ENCODE data around the gene PSMA1.

Gene PSMA1

DNA sequence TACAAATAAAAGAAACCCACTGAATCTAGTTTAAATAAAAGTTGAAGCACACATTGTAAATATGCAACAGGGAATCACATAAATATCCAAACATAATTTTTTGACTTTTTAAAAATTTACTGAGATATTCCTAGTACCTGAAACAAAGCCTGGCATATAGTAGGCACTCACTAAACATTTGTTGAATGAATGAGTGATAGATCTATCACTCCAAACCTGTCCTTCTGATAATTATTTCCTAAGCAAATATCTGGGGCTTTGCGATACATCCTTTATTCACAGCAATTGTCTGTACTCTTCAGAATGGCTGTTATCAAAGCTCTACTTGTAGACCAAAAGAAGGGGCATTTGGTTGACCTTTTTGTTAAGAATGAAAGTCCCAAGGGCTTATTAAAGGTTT lies 2.6 kb upstream of the PSMA1 start:
- no peaks in the 10 kb centered on the region for H3K4me1 ChIP-seq (ENCODE audit: control insufficient read depth, insufficient read depth, low read length)
- ChIA-PET POLR2A (interaction anchor here (0.6 kb wide), 2 partner anchors 11 to 16 kb away, joined by 3 read pairs; no protein-coding TSS in a partner anchor), CTCF (interaction anchor here (1.0 kb wide), 1 partner anchor 387 kb away, joined by 3 read pairs; no protein-coding TSS in a partner anchor)
- H3K4me3 ChIP-seq (ENCODE audit: low read depth, low read length) = no peak overlapping the region
- H3K36me3 ChIP-seq (ENCODE audit: control insufficient read depth in 2 of 2, insufficient read depth in 1 of 2, low read length in 2 of 2) = peaks cover 8 to 14% of the 10 kb centered on the region in 2 experiments; a peak in 2 of 3 replicates
- H3K27ac ChIP-seq (ENCODE audit: extremely low read depth, low read depth, low read length) = no peak overlapping the region
- no peaks in the 10 kb centered on the region for H3K9me3 ChIP-seq (ENCODE audit: control insufficient read depth, insufficient read depth, low read depth, low read length)
- TF ChIP-seq, protein P1, sequence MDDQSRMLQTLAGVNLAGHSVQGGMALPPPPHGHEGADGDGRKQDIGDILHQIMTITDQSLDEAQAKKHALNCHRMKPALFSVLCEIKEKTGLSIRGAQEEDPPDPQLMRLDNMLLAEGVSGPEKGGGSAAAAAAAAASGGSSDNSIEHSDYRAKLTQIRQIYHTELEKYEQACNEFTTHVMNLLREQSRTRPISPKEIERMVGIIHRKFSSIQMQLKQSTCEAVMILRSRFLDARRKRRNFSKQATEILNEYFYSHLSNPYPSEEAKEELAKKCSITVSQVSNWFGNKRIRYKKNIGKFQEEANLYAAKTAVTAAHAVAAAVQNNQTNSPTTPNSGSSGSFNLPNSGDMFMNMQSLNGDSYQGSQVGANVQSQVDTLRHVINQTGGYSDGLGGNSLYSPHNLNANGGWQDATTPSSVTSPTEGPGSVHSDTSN (CRISPR knock-in tag; IDR thresholded peaks at IDR 0.05) = no peak
- TF ChIP-seq ZNF664 (tag by site-specific recombination; IDR thresholded peaks at IDR 0.05) = peak; percentile 31; the same call in 1 of the 2 replicates

DNA sequence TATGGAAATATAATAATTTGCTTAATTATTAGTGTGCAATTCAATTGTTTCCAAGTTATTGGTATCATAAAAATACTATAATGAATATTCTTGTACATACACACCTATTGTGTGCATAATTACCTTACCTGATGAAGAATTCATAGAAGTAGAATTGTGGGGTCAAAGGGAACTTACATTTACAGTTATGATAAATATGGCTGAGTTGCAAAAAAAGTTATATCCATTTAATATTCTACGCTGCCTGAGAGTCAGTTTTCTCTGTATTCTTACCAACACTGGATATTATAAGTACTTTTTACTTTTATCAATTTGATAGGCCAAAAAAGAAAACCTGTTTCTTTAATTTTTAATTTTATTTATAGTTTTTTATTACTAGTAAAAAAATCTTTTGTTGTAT lies 2.1 kb upstream of the PSMA1 start:
- Histone ChIP-seq H3K27ac (ENCODE audit: extremely low read depth, low read depth, low read length) (no peak overlapping the region), H3K4me3 (ENCODE audit: low read depth, low read length) (no peak overlapping the region), H3K36me3 (ENCODE audit: control insufficient read depth in 2 of 2, insufficient read depth in 1 of 2, low read length in 2 of 2) (peaks cover 8 to 19% of the 10 kb centered on the region in 2 experiments; a peak in 2 of 3 replicates), H3K4me1 (ENCODE audit: control insufficient read depth, insufficient read depth, low read length) (no peaks in the 10 kb centered on the region), H3K9me3 (ENCODE audit: control insufficient read depth, insufficient read depth, low read depth, low read length) (no peaks in the 10 kb centered on the region)
- TF ChIP-seq ZNF426 (tag by site-specific recombination; IDR thresholded peaks at IDR 0.05) = no peak
- ChIA-PET CTCF (interaction anchor here (0.5 to 1.0 kb wide), 2 partner anchors 387 to 553 kb away, joined by 3 read pairs; no protein-coding TSS in a partner anchor), POLR2A (no interaction called here)

DNA sequence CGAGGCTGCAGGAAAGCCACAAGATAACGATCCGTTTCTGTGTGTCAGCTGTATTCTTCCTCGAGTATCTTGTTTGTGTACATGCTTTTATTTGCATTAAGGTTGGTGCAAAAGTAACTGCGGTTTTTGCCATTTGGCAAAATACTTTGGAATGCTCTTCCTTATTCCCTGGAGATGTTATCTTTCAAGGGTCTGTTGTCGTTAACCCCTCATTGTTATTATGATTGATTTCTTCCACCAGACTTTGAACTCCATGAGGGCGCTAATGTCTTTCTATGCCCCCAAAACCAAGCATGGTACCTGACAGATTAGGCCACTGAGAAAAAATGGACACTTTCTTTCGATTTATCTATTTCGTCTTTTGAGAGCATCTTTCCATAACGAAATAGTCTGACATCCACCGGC lies 563 bp upstream of the PSMA1 start:
- peaks cover 17 to 33% of the 10 kb centered on the region in 2 experiments; a peak in 2 of 3 replicates for H3K36me3 ChIP-seq (ENCODE audit: control insufficient read depth in 2 of 2, insufficient read depth in 1 of 2, low read length in 2 of 2)
- POLR2A ChIA-PET = interaction anchor here (0.9 to 2.3 kb wide), 6 partner anchors 21 to 387 kb away, joined by 3 to 9 read pairs (median 5); partner anchors contain the start of genes COPB1, CYP2R1 and PDE3B
- no peaks in the 10 kb centered on the region for H3K4me1 ChIP-seq (ENCODE audit: control insufficient read depth, insufficient read depth, low read length)
- peak overlapping the region; percentile 81 for H3K4me3 ChIP-seq (ENCODE audit: low read depth, low read length)
- H3K9me3 ChIP-seq (ENCODE audit: control insufficient read depth, insufficient read depth, low read depth, low read length) = no peaks in the 10 kb centered on the region
- TF ChIP-seq ZNF350 (tag by site-specific recombination; IDR thresholded peaks at IDR 0.05) (peak; percentile 90), ZEB2 (tag by site-specific recombination; IDR thresholded peaks at IDR 0.05) (0 out of 2 replicates have a peak, but pooled peaks have one; percentile 7), ZNF202 (tag by site-specific recombination; IDR thresholded peaks at IDR 0.05; ENCODE audit: borderline replicate concordance) (no peak), ZNF335 (tag by site-specific recombination; conservative IDR thresholded peaks at IDR 0.05) (0 out of 2 replicates have a peak, but pooled peaks have one; percentile 67), ZNF394 (tag by site-specific recombination; IDR thresholded peaks at IDR 0.05; ENCODE audit: borderline replicate concordance) (no peak)
- peak overlapping the region; percentile 77; the same call in 1 of the 2 replicates for H3K27ac ChIP-seq (ENCODE audit: extremely low read depth, low read depth, low read length)
- CTCF ChIA-PET = interaction anchor here (0.6 to 0.7 kb wide), 3 partner anchors 389 to 1115 kb away, joined by 3 to 4 read pairs (median 4); no protein-coding TSS in a partner anchor

DNA sequence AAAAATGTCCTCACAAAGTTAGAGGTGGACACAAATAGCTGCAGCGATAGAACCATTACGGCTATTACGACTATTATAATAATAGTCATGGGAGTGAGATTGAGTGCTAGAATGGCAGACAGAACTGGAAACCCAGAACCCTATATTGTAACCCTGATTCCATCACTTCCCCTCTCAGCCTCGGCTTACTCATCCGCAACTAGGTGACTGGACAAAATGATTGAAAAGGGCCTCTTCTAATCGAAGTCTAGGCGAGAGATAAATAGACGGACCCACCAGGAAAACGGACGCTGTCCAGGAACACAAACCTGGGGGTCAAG lies 629 bp downstream of the PSMA1 start:
- CTCF ChIA-PET = interaction anchor here (0.6 kb wide), 1 partner anchor 99 kb away, joined by 4 read pairs; no protein-coding TSS in a partner anchor

More for the DNA sequence above, 629 bp downstream of the PSMA1 start:
- TF ChIP-seq, protein P2, sequence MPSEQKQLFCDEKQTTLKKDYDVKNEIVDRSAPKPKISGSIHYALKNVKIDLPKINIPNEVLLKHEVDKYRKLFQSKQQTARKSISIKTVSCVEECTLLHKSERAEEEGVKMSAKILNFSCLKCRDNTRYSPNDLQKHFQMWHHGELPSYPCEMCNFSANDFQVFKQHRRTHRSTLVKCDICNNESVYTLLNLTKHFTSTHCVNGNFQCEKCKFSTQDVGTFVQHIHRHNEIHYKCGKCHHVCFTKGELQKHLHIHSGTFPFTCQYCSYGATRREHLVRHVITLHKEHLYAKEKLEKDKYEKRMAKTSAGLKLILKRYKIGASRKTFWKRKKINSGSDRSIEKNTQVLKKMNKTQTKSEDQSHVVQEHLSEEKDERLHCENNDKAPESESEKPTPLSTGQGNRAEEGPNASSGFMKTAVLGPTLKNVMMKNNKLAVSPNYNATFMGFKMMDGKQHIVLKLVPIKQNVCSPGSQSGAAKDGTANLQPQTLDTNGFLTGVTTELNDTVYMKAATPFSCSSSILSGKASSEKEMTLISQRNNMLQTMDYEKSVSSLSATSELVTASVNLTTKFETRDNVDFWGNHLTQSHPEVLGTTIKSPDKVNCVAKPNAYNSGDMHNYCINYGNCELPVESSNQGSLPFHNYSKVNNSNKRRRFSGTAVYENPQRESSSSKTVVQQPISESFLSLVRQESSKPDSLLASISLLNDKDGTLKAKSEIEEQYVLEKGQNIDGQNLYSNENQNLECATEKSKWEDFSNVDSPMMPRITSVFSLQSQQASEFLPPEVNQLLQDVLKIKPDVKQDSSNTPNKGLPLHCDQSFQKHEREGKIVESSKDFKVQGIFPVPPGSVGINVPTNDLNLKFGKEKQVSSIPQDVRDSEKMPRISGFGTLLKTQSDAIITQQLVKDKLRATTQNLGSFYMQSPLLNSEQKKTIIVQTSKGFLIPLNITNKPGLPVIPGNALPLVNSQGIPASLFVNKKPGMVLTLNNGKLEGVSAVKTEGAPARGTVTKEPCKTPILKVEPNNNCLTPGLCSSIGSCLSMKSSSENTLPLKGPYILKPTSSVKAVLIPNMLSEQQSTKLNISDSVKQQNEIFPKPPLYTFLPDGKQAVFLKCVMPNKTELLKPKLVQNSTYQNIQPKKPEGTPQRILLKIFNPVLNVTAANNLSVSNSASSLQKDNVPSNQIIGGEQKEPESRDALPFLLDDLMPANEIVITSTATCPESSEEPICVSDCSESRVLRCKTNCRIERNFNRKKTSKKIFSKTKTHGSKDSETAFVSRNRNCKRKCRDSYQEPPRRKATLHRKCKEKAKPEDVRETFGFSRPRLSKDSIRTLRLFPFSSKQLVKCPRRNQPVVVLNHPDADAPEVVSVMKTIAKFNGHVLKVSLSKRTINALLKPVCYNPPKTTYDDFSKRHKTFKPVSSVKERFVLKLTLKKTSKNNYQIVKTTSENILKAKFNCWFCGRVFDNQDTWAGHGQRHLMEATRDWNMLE (tag by site-specific recombination; conservative IDR thresholded peaks at IDR 0.05; ENCODE audit: low read depth) = no peak
- TF ChIP-seq ZNF341 (tag by site-specific recombination; IDR thresholded peaks at IDR 0.05; ENCODE audit: low read depth) = peak; percentile 48; the same call in 1 of the 2 replicates
- H3K4me1 ChIP-seq (ENCODE audit: control insufficient read depth, insufficient read depth, low read length) = no peaks in the 10 kb centered on the region
- peak overlapping the region; percentile 81 for H3K4me3 ChIP-seq (ENCODE audit: low read depth, low read length)
- POLR2A ChIA-PET = interaction anchor here (2.1 to 2.3 kb wide), 2 partner anchors 20 to 125 kb away, joined by 6 to 9 read pairs; partner anchors contain the start of genes COPB1 and PDE3B
- H3K27ac ChIP-seq (ENCODE audit: extremely low read depth, low read depth, low read length) = peak overlapping the region; percentile 77
- H3K9me3 ChIP-seq (ENCODE audit: control insufficient read depth, insufficient read depth, low read depth, low read length) = no peaks in the 10 kb centered on the region
- H3K36me3 ChIP-seq (ENCODE audit: control insufficient read depth in 2 of 2, insufficient read depth in 1 of 2, low read length in 2 of 2) = peaks cover 21 to 44% of the 10 kb centered on the region in 2 experiments
